Caco-2 (cell line): Measurements from ENCODE around the gene AMDHD1. TPM values are rescaled to one million over a fixed set of nuclear protein-coding genes. Genes with fewer than 3 reads are reported as not detected.

Experiments used
- BruUV-seq: library from RNA; stranded (reverse); fragments of 400-500 nt; replicated peaks from 2 replicates; lab custom pipeline; 2021; lab: Mats Ljungman, UMichigan
- CTCF ChIA-PET: fragments of 300-600 bp; sonication (Branson Sonifier 250); formaldehyde crosslinking; loops from one replicate; lab custom pipeline; 2022; ENCODE audit warnings: antibody characterized with exemption; lab: Charles Lee
- POLR2A ChIA-PET: fragments of 300-600 bp; sonication (Branson Sonifier 250); formaldehyde crosslinking; loops from one replicate; lab custom pipeline; 2022; ENCODE audit warnings: antibody characterized with exemption; lab: Charles Lee
- DNase-seq, 2 experiments: peaks; one replicate each; pipeline versions ENCODE4 v3.0.0 to v3.0.0-alpha.2; 2020 to 2022
- H3K27me3 ChIP-seq: replicated peaks from 2 replicates; pipeline ENCODE4 v1.6.0; 2011; ENCODE audit warnings: low read length; ENCODE audit not compliant: control insufficient read depth, insufficient read depth
- H3K36me3 ChIP-seq: 2 replicates; pipeline ENCODE4 v1.5.1; 2011; ENCODE audit warnings: low read length; ENCODE audit not compliant: control insufficient read depth, insufficient read depth
- H3K4me1 ChIP-seq: fragments of 250-450 bp; sonication (Bioruptor Pico); 2 replicates; pipeline ENCODE4 v1.5.1; 2020; ENCODE audit warnings: mild to moderate bottlenecking
- H3K4me3 ChIP-seq: 2 replicates; pipeline ENCODE4 v1.5.1; 2011; ENCODE audit warnings: low read depth, mild to moderate bottlenecking, control low read depth, low read length
- H3K9me3 ChIP-seq: fragments of 250-450 bp; sonication (Bioruptor Pico); 2 replicates; pipeline ENCODE4 v1.5.1; 2020; ENCODE audit warnings: mild to moderate bottlenecking, moderate library complexity
- H3K27ac Mint-ChIP-seq: one replicate; pipeline ENCODE4 v1.8.0; 2022; ENCODE audit warnings: mixed read lengths; ENCODE audit not compliant: unreplicated experiment
- H3K27me3 Mint-ChIP-seq: one replicate; pipeline ENCODE4 v1.8.0; 2022; ENCODE audit warnings: mixed read lengths; ENCODE audit not compliant: insufficient read depth, unreplicated experiment
- H3K36me3 Mint-ChIP-seq: one replicate; pipeline ENCODE4 v1.8.0; 2022; ENCODE audit warnings: mild to moderate bottlenecking, mixed read lengths; ENCODE audit not compliant: insufficient read depth, unreplicated experiment
- H3K4me1 Mint-ChIP-seq: one replicate; pipeline ENCODE4 v1.8.0; 2022; ENCODE audit warnings: low read depth, mixed read lengths; ENCODE audit not compliant: unreplicated experiment
- H3K4me3 Mint-ChIP-seq: one replicate; pipeline ENCODE4 v1.8.0; 2022; ENCODE audit warnings: mild to moderate bottlenecking, moderate library complexity, mixed read lengths; ENCODE audit not compliant: unreplicated experiment
- H3K9me3 Mint-ChIP-seq: one replicate; pipeline ENCODE4 v1.8.0; 2022; ENCODE audit warnings: mixed read lengths; ENCODE audit not compliant: unreplicated experiment
- intact Hi-C: fragments of 100-400 bp; cut with micrococcal nuclease; formaldehyde crosslinking; loops from one replicate; pipeline ENCODE4 v1.10.0; 2022; ENCODE audit not compliant: unreplicated experiment
- total RNA-seq: library from RNA; stranded (reverse); gene quantifications from 2 replicates; pipeline ENCODE4 v1.2.3, GENCODE V29; 2022
- TF ChIP-seq, protein P1 (sequence below), 2 experiments: fragments of 200-600 bp in 1 of 2; IDR thresholded peaks; 1 replicate in 1 of 2; 2 replicates in 1 of 2; pipeline versions ENCODE4 v1.5.1 to v1.8.0; 2011 to 2022; ENCODE audit warnings: antibody characterized with exemption in 1 of 2, control low read depth in 1 of 2, inconsistent platforms in 1 of 2, low read depth in 1 of 2, low read length in 1 of 2, mild to moderate bottlenecking in 1 of 2, moderate library complexity in 1 of 2; ENCODE audit not compliant: insufficient read depth in 1 of 2, severe bottlenecking in 1 of 2, unreplicated experiment in 1 of 2

AMDHD1 gene
- total RNA-seq, 1 experiment from 2014 or later, result 0.61 TPM

DNA sequence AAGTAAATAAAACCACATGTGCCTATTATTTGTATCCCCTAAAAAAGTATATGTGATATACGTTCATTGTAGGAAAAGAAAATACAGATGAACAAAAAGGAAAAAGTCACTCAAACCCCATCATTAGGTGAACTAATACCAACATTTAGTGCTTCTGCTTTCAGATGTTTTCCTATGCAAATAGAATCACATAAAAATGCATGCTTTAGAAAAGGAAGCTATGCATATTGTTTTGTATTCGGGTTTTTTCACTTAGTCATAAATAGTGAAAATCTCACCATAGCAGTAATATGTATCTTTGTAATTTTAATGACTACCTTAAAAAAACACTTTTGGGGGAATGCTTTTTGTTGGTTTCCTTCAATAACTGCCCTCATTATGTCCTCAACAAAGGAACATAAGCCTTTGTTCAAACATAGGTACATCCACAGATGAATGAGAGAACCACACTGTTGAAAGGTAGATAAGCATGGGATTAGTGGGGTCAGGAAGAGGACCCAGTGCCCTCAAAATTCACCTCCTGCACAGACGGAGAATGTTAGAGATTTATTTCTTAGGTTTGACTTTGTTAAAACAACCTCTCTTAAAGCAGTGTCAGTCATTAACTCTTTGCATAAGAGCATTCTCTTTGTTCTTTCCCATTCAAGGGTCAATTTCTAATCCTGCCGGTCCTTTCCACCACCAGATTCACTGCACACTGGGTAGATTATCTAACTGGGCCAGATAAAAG lies 6.5 kb downstream of the AMDHD1 start:
- H3K27me3 ChIP-seq, result no peaks in the 10 kb centered on the region
- Mint-ChIP-seq H3K4me1 (peaks cover 6% of the 10 kb centered on the region), H3K27me3 (peaks cover 7% of the 10 kb centered on the region), H3K27ac (no peak overlapping the region), H3K4me3 (no peak overlapping the region), H3K36me3 (no peaks in the 10 kb centered on the region), H3K9me3 (no peaks in the 10 kb centered on the region)
- POLR2A ChIA-PET, result no interaction called here
- no TSS peak for BruUV-seq
- H3K36me3 ChIP-seq, result no peaks in the 10 kb centered on the region
- peaks cover 12% of the 10 kb centered on the region for H3K4me1 ChIP-seq
- intact Hi-C loops, result no loop called here
- H3K4me3 ChIP-seq, result no peak overlapping the region
- CTCF ChIA-PET, result no interaction called here
- DNase-seq, result peak in 1 of 2 experiments; percentile 55
- H3K9me3 ChIP-seq, result no peaks in the 10 kb centered on the region
- TF ChIP-seq, protein P1, sequence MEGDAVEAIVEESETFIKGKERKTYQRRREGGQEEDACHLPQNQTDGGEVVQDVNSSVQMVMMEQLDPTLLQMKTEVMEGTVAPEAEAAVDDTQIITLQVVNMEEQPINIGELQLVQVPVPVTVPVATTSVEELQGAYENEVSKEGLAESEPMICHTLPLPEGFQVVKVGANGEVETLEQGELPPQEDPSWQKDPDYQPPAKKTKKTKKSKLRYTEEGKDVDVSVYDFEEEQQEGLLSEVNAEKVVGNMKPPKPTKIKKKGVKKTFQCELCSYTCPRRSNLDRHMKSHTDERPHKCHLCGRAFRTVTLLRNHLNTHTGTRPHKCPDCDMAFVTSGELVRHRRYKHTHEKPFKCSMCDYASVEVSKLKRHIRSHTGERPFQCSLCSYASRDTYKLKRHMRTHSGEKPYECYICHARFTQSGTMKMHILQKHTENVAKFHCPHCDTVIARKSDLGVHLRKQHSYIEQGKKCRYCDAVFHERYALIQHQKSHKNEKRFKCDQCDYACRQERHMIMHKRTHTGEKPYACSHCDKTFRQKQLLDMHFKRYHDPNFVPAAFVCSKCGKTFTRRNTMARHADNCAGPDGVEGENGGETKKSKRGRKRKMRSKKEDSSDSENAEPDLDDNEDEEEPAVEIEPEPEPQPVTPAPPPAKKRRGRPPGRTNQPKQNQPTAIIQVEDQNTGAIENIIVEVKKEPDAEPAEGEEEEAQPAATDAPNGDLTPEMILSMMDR (IDR thresholded peaks at IDR 0.05; ENCODE audit: insufficient read depth in 1 of 2, low read depth in 1 of 2, low read length in 1 of 2, severe bottlenecking in 1 of 2, unreplicated experiment in 1 of 2), result no peak

DNA sequence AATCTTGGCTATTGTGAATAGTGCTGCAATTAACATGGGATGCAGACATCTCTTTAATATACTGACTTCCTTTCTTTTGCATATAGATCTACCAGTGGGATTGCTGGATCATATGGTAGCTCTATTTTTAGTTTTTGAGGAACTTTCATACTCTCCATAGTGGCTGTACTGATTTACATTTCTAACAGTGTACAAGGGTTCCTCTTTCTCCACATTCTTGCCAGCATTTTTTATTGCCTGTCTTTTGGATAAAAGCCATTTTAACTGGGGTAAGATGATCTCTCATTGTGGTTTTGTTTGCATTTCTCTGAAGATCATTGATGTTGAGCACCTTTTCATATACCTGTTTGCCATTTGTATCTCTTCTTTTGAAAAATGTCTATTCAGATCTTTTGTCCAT lies 8.4 kb downstream of the AMDHD1 start:
- H3K27me3 ChIP-seq, result no peaks in the 10 kb centered on the region
- H3K27me3 Mint-ChIP-seq, result peaks cover 4% of the 10 kb centered on the region
- no peak for DNase-seq
- peaks cover 6% of the 10 kb centered on the region for H3K4me1 Mint-ChIP-seq
- H3K36me3 Mint-ChIP-seq, result no peaks in the 10 kb centered on the region
- no peak overlapping the region for H3K4me3 ChIP-seq
- no peaks in the 10 kb centered on the region for H3K9me3 ChIP-seq
- no peak overlapping the region for H3K4me3 Mint-ChIP-seq
- H3K4me1 ChIP-seq, result peaks cover 12% of the 10 kb centered on the region
- TF ChIP-seq, protein P1 (IDR thresholded peaks at IDR 0.05; ENCODE audit: insufficient read depth in 1 of 2, low read depth in 1 of 2, low read length in 1 of 2, severe bottlenecking in 1 of 2, unreplicated experiment in 1 of 2), result no peak
- H3K36me3 ChIP-seq, result no peaks in the 10 kb centered on the region
- no peaks in the 10 kb centered on the region for H3K9me3 Mint-ChIP-seq
- ChIA-PET POLR2A (no interaction called here), CTCF (no interaction called here)
- intact Hi-C loops, result no loop called here
- H3K27ac Mint-ChIP-seq, result no peak overlapping the region
- BruUV-seq, result no TSS peak

DNA sequence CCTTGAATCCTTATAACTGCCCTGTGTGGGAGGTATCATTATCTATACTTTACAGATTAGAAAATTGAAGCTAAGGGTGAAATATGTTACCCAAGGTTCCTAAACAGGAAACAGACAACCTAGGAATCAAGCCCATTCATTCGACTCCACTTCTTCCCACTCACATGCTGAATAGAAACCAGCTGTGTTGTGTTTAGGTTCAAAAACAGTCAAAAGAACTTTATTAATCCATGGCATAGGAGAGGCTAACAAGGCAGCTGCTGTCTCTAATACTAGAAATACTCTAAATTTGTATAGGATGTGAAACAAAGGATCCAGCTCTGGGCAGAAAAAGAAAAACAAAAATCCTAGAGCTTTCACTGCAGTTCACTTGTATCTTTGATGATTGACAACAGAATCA lies 9.9 kb downstream of the AMDHD1 start:
- no peaks in the 10 kb centered on the region for H3K9me3 Mint-ChIP-seq
- peaks cover 12% of the 10 kb centered on the region for H3K4me1 ChIP-seq
- CTCF ChIA-PET, result no interaction called here
- H3K27me3 ChIP-seq, result no peaks in the 10 kb centered on the region
- BruUV-seq, result no TSS peak
- intact Hi-C loops, result no loop called here
- no peak overlapping the region for H3K27ac Mint-ChIP-seq
- H3K4me3 ChIP-seq, result no peak overlapping the region
- DNase-seq, result no peak
- H3K4me3 Mint-ChIP-seq, result no peak overlapping the region
- H3K9me3 ChIP-seq, result no peaks in the 10 kb centered on the region
- POLR2A ChIA-PET, result no interaction called here
- no peaks in the 10 kb centered on the region for H3K36me3 ChIP-seq
- TF ChIP-seq, protein P1 (IDR thresholded peaks at IDR 0.05; ENCODE audit: insufficient read depth in 1 of 2, low read depth in 1 of 2, low read length in 1 of 2, severe bottlenecking in 1 of 2, unreplicated experiment in 1 of 2), result no peak
- H3K36me3 Mint-ChIP-seq, result no peaks in the 10 kb centered on the region
- H3K27me3 Mint-ChIP-seq, result peaks cover 4% of the 10 kb centered on the region
- peaks cover 6% of the 10 kb centered on the region for H3K4me1 Mint-ChIP-seq
